ENCODE measurements around the gene TSHZ1.

DNA sequence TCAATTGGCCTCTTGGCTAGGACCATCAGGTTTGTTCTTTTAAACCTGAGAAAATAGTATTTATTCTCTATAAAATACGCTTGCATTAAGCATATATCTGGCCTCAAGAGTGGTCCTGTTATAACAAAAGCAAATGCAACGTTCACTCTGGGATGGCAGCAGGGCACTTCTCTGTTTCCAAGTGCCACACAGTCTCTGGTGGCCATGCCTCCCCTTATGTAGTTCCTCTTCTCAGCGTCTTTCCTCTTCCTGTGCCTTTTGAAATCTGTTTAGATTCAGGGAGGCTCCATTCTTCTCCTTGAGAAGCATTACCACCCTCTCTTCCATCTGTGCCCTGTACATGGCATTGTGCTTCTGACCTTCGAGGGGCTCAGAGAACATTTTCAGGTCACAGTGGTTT is 51.9 kb downstream of the TSHZ1 start:
- TF ChIP-seq POLR2AphosphoS5 (IDR thresholded peaks at IDR 0.05; ENCODE audit: low read depth, low read length) (no peak), TAF1 (IDR thresholded peaks at IDR 0.05; ENCODE audit: borderline replicate concordance, insufficient read depth, low read length) (no peak), SIN3A (IDR thresholded peaks at IDR 0.05; ENCODE audit: borderline replicate concordance, insufficient read depth, low read length) (no peak), FOXP2 (optimal IDR thresholded peaks at IDR 0.05; ENCODE audit: borderline replicate concordance, extremely low read depth, extremely low read length, insufficient read depth) (no peak)
- TF ChIP-seq, protein P1, sequence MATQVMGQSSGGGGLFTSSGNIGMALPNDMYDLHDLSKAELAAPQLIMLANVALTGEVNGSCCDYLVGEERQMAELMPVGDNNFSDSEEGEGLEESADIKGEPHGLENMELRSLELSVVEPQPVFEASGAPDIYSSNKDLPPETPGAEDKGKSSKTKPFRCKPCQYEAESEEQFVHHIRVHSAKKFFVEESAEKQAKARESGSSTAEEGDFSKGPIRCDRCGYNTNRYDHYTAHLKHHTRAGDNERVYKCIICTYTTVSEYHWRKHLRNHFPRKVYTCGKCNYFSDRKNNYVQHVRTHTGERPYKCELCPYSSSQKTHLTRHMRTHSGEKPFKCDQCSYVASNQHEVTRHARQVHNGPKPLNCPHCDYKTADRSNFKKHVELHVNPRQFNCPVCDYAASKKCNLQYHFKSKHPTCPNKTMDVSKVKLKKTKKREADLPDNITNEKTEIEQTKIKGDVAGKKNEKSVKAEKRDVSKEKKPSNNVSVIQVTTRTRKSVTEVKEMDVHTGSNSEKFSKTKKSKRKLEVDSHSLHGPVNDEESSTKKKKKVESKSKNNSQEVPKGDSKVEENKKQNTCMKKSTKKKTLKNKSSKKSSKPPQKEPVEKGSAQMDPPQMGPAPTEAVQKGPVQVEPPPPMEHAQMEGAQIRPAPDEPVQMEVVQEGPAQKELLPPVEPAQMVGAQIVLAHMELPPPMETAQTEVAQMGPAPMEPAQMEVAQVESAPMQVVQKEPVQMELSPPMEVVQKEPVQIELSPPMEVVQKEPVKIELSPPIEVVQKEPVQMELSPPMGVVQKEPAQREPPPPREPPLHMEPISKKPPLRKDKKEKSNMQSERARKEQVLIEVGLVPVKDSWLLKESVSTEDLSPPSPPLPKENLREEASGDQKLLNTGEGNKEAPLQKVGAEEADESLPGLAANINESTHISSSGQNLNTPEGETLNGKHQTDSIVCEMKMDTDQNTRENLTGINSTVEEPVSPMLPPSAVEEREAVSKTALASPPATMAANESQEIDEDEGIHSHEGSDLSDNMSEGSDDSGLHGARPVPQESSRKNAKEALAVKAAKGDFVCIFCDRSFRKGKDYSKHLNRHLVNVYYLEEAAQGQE (IDR thresholded peaks at IDR 0.05; ENCODE audit: insufficient read depth in 1 of 2, low read depth in 2 of 2, low read length in 2 of 2), result no peak
